DND-41 (cell line): ENCODE measurements around the gene LYRM4.

Experiments used
- ATAC-seq: fragments of 200-7000 bp; cut with Tn5 transposase; 3 replicates; pipeline ENCODE4 v1.9.1; 2021; ENCODE audit warnings: low read depth; ENCODE audit not compliant: insufficient read depth
- DNase-seq: peaks from one replicate; pipeline ENCODE4 v3.0.0-alpha.2; 2020
- H2AFZ ChIP-seq: 2 replicates; pipeline ENCODE4 v1.6.0; 2012; ENCODE audit warnings: low read depth, low read length
- H3K27ac ChIP-seq: 2 replicates; pipeline ENCODE4 v1.5.1; 2012; ENCODE audit warnings: low read length, inconsistent platforms
- H3K27me3 ChIP-seq: fragments of 200-600 bp; sonication (generic); 2 replicates; pipeline ENCODE4 v1.6.0; 2012; ENCODE audit warnings: low read length, mild to moderate bottlenecking, inconsistent platforms; ENCODE audit not compliant: insufficient read depth, poor library complexity
- H3K36me3 ChIP-seq: 2 replicates; pipeline ENCODE4 v1.5.1; 2012; ENCODE audit warnings: low read length, inconsistent platforms; ENCODE audit not compliant: insufficient read depth
- H3K4me1 ChIP-seq: 2 replicates; pipeline ENCODE4 v1.5.1; 2012; ENCODE audit warnings: mild to moderate bottlenecking, low read length; ENCODE audit not compliant: insufficient read depth
- H3K4me2 ChIP-seq: 2 replicates; pipeline ENCODE4 v1.6.0; 2012; ENCODE audit warnings: mild to moderate bottlenecking, moderate library complexity, low read length, inconsistent platforms; ENCODE audit not compliant: insufficient read depth
- H3K4me3 ChIP-seq, 2 experiments: fragments of 200-600 bp in 1 of 2; shearing (Covaris generic) in 1 of 2; 2 replicates each; pipeline ENCODE4 v1.5.1; 2012 to 2016; ENCODE audit warnings: inconsistent platforms in 2 of 2, low read length in 2 of 2, mild to moderate bottlenecking in 2 of 2, low read depth in 1 of 2, moderate library complexity in 1 of 2
- H3K79me2 ChIP-seq: 2 replicates; pipeline ENCODE4 v1.6.0; 2012; ENCODE audit warnings: low read length, inconsistent platforms; ENCODE audit not compliant: insufficient read depth
- H3K9ac ChIP-seq: 2 replicates; pipeline ENCODE4 v1.6.0; 2012; ENCODE audit warnings: low read depth, mild to moderate bottlenecking, inconsistent platforms, low read length, moderate library complexity
- H3K9me3 ChIP-seq: 2 replicates; pipeline ENCODE4 v1.5.1; 2012; ENCODE audit warnings: low read length, moderate library complexity, mild to moderate bottlenecking, inconsistent platforms; ENCODE audit not compliant: insufficient read depth, severe bottlenecking
- H4K20me1 ChIP-seq: 2 replicates; pipeline ENCODE4 v1.6.0; 2012; ENCODE audit warnings: low read length; ENCODE audit not compliant: insufficient read depth
- CTCF ChIP-seq: IDR thresholded peaks from 2 replicates; pipeline ENCODE4 v1.5.1; 2012; ENCODE audit warnings: borderline replicate concordance, low read length, moderate library complexity, mild to moderate bottlenecking; ENCODE audit not compliant: poor library complexity, severe bottlenecking; ENCODE audit errors: extremely low read depth
- EZH2 ChIP-seq: IDR thresholded peaks from 3 replicates; pipeline ENCODE4 v1.6.1; 2012; ENCODE audit warnings: borderline replicate concordance, low read depth, mild to moderate bottlenecking, moderate library complexity, low read length, inconsistent platforms; ENCODE audit not compliant: severe bottlenecking

The LYRM4 gene

GRCh38 chr6:5089481-5090438 is 171.0 kb downstream of the LYRM4 start:
- no peak for ATAC-seq
- H3K4me2 ChIP-seq: no peak overlapping the region
- no peaks in the 10 kb centered on the region for H3K79me2 ChIP-seq

GRCh38 chr6:5088780-5089179 is 172.0 kb downstream of the LYRM4 start:
- Histone ChIP-seq H4K20me1 (no peaks in the 10 kb centered on the region), H3K4me2 (no peak overlapping the region), H3K36me3 (no peaks in the 10 kb centered on the region), H2AFZ (no peak overlapping the region), H3K9me3 (peaks cover 8% of the 10 kb centered on the region), H3K4me1 (no peaks in the 10 kb centered on the region), H3K79me2 (no peaks in the 10 kb centered on the region), H3K27me3 (no peaks in the 10 kb centered on the region), H3K27ac (no peak overlapping the region), H3K4me3 (no peak overlapping the region), H3K9ac (no peak overlapping the region)
- TF ChIP-seq CTCF: no peak
- TF ChIP-seq EZH2: no peak
- DNase-seq (no peak), ATAC-seq (no peak)

More at GRCh38 chr6:5089481-5090438, 171.0 kb downstream of the LYRM4 start:
- no peak overlapping the region for H3K4me3 ChIP-seq
- no peaks in the 10 kb centered on the region for H3K36me3 ChIP-seq
- H3K27me3 ChIP-seq: no peaks in the 10 kb centered on the region
- no peaks in the 10 kb centered on the region for H4K20me1 ChIP-seq
- no peak overlapping the region for H3K27ac ChIP-seq
- DNase-seq: no peak
- peaks cover 5% of the 10 kb centered on the region for H3K9me3 ChIP-seq
- no peak overlapping the region for H2AFZ ChIP-seq
- no peaks in the 10 kb centered on the region for H3K4me1 ChIP-seq
- H3K9ac ChIP-seq: no peak overlapping the region
- TF ChIP-seq CTCF (no peak), EZH2 (no peak)

GRCh38 chr6:5087389-5087788 is 173.4 kb downstream of the LYRM4 start:
- H3K4me2 ChIP-seq: no peak overlapping the region

More at GRCh38 chr6:5087389-5087788, 173.4 kb downstream of the LYRM4 start:
- no peaks in the 10 kb centered on the region for H3K36me3 ChIP-seq
- H3K9me3 ChIP-seq: peaks cover 8% of the 10 kb centered on the region
- DNase-seq (no peak), ATAC-seq (no peak)
- no peak overlapping the region for H3K27ac ChIP-seq
- no peaks in the 10 kb centered on the region for H4K20me1 ChIP-seq
- no peaks in the 10 kb centered on the region for H3K79me2 ChIP-seq
- H3K4me3 ChIP-seq: no peak overlapping the region
- TF ChIP-seq EZH2 (no peak), CTCF (no peak)
- H2AFZ ChIP-seq: no peak overlapping the region
- H3K27me3 ChIP-seq: no peaks in the 10 kb centered on the region
- no peak overlapping the region for H3K9ac ChIP-seq
- H3K4me1 ChIP-seq: no peaks in the 10 kb centered on the region
